ENCODE data around the gene BTRC. TPM values are rescaled to one million over a fixed set of nuclear protein-coding genes. Genes with fewer than 3 reads are reported as not detected.

Gene BTRC
- total RNA-seq, 2 donors from 2014 or later: 19.8 to 22.4 TPM

- no peak overlapping the region for H3K27ac ChIP-seq
- no peak overlapping the region for H3K4me3 ChIP-seq
- DNase-seq (ENCODE audit: low spot score): no peak
- H3K4me1 ChIP-seq: peaks cover 0 to 9% of the 10 kb centered on the region in 2 donors
- H3K27me3 ChIP-seq: no peaks in the 10 kb centered on the region
- H3K9me3 ChIP-seq: no peaks in the 10 kb centered on the region
- H3K36me3 ChIP-seq: no peaks in the 10 kb centered on the region
- TF ChIP-seq CTCF (IDR thresholded peaks at IDR 0.05): no peak
Measured at GRCh38 chr10:101507828-101508227, 153.9 kb downstream of the BTRC start.

GRCh38 chr10:101511938-101512337, 158.0 kb downstream of the BTRC start:
- no peak for DNase-seq (ENCODE audit: low spot score)
- peaks cover 0 to 10% of the 10 kb centered on the region in 2 donors for H3K4me1 ChIP-seq
- H3K4me3 ChIP-seq: no peak overlapping the region
- no peak overlapping the region for H3K27ac ChIP-seq
- no peaks in the 10 kb centered on the region for H3K36me3 ChIP-seq
- TF ChIP-seq CTCF (IDR thresholded peaks at IDR 0.05): no peak
- peaks cover 0 to 7% of the 10 kb centered on the region in 2 donors for H3K9me3 ChIP-seq
- H3K27me3 ChIP-seq: no peaks in the 10 kb centered on the region

- Histone ChIP-seq H3K4me3 (no peak overlapping the region), H3K9me3 (peaks cover 0 to 7% of the 10 kb centered on the region in 2 donors), H3K27ac (no peak overlapping the region), H3K36me3 (no peaks in the 10 kb centered on the region), H3K4me1 (peaks cover 0 to 10% of the 10 kb centered on the region in 2 donors), H3K27me3 (no peaks in the 10 kb centered on the region)
- no peak for TF ChIP-seq CTCF (IDR thresholded peaks at IDR 0.05)
- DNase-seq (ENCODE audit: low spot score): no peak
Measured at GRCh38 chr10:101512738-101513137, 158.8 kb downstream of the BTRC start.

- TF ChIP-seq CTCF (IDR thresholded peaks at IDR 0.05): no peak
- Histone ChIP-seq H3K27ac (no peak overlapping the region), H3K4me1 (peaks cover 0 to 10% of the 10 kb centered on the region in 2 donors), H3K9me3 (peaks cover 0 to 7% of the 10 kb centered on the region in 2 donors), H3K27me3 (no peaks in the 10 kb centered on the region), H3K36me3 (no peaks in the 10 kb centered on the region), H3K4me3 (no peak overlapping the region)
- DNase-seq (ENCODE audit: low spot score): no peak
Measured at GRCh38 chr10:101513733-101514132, 159.8 kb downstream of the BTRC start.

- H3K36me3 ChIP-seq: no peaks in the 10 kb centered on the region
- no peak for TF ChIP-seq CTCF (IDR thresholded peaks at IDR 0.05)
- H3K4me1 ChIP-seq: no peaks in the 10 kb centered on the region
- DNase-seq (ENCODE audit: low spot score): no peak
- no peak overlapping the region for H3K27ac ChIP-seq
- H3K27me3 ChIP-seq: no peaks in the 10 kb centered on the region
- H3K9me3 ChIP-seq: no peaks in the 10 kb centered on the region
- no peak overlapping the region for H3K4me3 ChIP-seq
Measured at GRCh38 chr10:101525848-101526247, 171.9 kb downstream of the BTRC start.

- Histone ChIP-seq H3K9me3 (no peaks in the 10 kb centered on the region), H3K36me3 (peaks cover 19% of the 10 kb centered on the region), H3K27me3 (no peaks in the 10 kb centered on the region), H3K4me1 (no peaks in the 10 kb centered on the region), H3K4me3 (no peak overlapping the region), H3K27ac (no peak overlapping the region)
- TF ChIP-seq CTCF (IDR thresholded peaks at IDR 0.05): no peak
- DNase-seq (ENCODE audit: low spot score): no peak
Measured at GRCh38 chr10:101529207-101529606, 175.2 kb downstream of the BTRC start.
